ENCODE results near the gene CA5A. TPM values are rescaled to one million over a fixed set of nuclear protein-coding genes. Genes with fewer than 3 reads are reported as not detected.

CA5A gene
- total RNA-seq, 2 experiments from 2014 or later, result not detected

GRCh38 chr16:87839542-87840270 is 96.6 kb downstream of the CA5A start:
- Mint-ChIP-seq H3K27me3 (no peaks in the 10 kb centered on the region), H3K36me3 (ENCODE audit: low read depth) (peaks cover 63% of the 10 kb centered on the region), H3K27ac (no peak overlapping the region), H3K9me3 (ENCODE audit: low read depth) (no peaks in the 10 kb centered on the region), H3K4me3 (no peak overlapping the region), H3K4me1 (peaks cover 3% of the 10 kb centered on the region)
- DNase-seq, result no peak
- no peak for ATAC-seq
- ChIA-PET POLR2A (no interaction called here), CTCF (interaction anchor here (0.5 to 2.7 kb wide), 3 partner anchors 10 to 75 kb away, joined by 3 to 13 read pairs (median 4); no protein-coding TSS in a partner anchor)
- intact Hi-C loops (cut with DNase I, micrococcal nuclease), result no loop called here

- Mint-ChIP-seq H3K9me3 (ENCODE audit: low read depth) (no peaks in the 10 kb centered on the region), H3K4me1 (peaks cover 2% of the 10 kb centered on the region), H3K27me3 (no peaks in the 10 kb centered on the region), H3K36me3 (ENCODE audit: low read depth) (peaks cover 61% of the 10 kb centered on the region), H3K4me3 (no peak overlapping the region), H3K27ac (no peak overlapping the region)
- DNase-seq (no peak), ATAC-seq (no peak)
- intact Hi-C loops (cut with DNase I, micrococcal nuclease), result no loop called here
- CTCF ChIA-PET, result interaction anchor here (0.5 to 2.7 kb wide), 3 partner anchors 11 to 74 kb away, joined by 3 to 13 read pairs (median 4); no protein-coding TSS in a partner anchor
- POLR2A ChIA-PET, result interaction anchor here (1.0 kb wide), 1 partner anchor 11 kb away, joined by 3 read pairs; no protein-coding TSS in a partner anchor
Observed at GRCh38 chr16:87838643-87839541, 97.4 kb downstream of the CA5A start.

Other genes starting within 250 kb of the CA5A start
- gene KLHDC4, start 170.5 kb downstream of the CA5A start, total RNA-seq, result 10 to 100 TPM; 67.0 to 77.3 TPM
- 100 to 1,000 TPM; 337 to 354 TPM for gene SLC7A5, start 67.0 kb downstream of the CA5A start, total RNA-seq
- 10 to 100 TPM; 35.2 to 36.1 TPM for gene BANP, start 14.9 kb upstream of the CA5A start, total RNA-seq